ENCODE data around the gene SLC25A38.

Gene SLC25A38

DNA sequence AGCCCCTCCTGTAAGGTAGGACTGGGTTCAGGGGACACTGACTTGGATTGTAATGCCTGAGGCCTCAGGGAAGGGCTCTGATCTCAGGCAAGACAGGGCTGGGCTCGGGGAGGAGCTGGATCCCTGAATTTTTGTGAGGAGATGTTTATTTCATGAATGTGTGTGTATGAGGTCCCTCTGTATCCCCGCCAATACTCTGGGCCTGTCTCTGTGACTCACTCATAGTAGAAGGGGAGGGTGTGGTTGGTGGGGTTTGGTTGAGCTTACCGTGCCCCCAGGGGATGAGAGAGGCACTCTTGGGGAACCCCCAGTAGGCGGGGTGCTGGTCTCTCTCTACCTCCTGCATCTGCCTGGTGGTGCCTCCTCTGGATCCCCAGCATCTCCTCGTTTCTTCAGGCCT is 51.4 kb downstream of the SLC25A38 start:
- DNase-seq (ENCODE audit: low read depth), result no peak

DNA sequence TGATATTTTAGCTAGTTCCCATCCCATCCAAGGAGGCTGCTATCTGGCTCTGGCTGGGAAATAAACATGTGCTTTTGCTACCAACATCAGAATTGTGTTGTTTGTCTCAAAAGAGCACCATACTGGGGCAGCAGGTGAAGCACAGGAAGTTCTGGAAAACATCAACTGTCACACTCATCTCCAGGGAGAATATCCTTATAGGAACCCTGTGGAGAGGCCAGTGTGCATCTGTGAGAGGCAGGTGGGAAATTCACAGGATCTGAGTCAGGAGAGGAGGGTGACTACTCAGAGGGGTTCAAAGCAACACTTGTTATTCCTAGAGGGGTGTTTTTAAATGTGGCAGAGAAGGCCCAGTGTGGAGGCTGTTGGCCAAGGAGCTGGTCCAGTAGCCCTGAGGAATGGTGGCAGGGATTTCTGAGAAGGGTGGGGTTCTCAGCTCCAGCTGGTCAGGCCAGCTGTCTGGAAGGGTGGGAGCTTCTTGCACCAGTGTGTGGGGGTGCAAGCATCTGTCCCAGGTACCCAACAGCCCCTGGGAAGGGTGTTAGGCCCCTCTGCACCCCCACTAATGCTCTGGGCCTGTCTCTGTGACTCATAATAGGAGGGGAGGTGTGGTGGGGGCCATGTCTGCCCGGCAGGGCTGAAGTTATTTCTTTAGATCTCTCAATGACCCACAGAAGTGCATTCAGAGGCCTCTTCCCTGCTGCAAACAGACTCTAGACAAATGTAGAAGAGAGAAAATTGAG is 52.0 kb downstream of the SLC25A38 start:
- DNase-seq (ENCODE audit: low read depth), result no peak

DNA sequence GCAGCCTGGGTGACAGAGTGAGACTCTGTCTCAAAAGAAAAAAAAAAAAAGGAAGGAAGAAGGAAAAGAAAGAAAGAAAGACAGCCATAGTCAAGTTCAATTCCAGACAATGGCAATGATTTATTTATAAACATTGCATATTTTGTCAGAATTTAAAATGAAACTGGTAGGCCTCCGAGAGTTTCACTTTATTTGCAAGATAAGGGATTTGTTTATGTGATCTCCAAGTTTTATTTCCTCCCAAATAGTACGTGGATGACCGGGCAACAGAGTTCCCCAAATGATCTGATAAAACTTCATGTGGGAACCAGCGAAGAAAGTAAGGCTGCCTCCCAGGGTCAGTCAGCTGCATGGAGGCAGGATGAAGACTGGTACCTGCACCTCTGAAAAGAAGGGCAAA is 55.7 kb downstream of the SLC25A38 start:
- DNase-seq (ENCODE audit: low read depth), result no peak

DNA sequence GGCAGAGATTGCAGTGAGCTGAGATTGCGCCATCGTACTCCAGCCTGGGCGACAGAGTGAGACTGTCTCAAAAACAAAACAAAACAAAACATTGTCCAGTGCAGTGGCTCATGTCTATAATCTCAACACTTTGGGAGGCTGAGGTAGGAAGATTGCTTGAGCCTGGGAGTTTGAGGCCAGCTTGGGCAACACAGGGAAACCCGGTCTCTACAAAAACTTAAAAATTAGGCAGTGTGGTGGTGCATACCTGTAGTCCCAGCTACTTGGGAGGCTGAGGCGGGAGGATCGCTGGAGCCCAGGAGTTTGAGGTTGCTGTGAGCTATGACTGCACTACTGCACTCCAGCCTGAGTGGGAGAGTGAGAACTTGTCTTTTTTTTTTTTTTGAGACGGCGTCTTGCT is 57.1 kb downstream of the SLC25A38 start:
- no peak for DNase-seq (ENCODE audit: low read depth)

DNA sequence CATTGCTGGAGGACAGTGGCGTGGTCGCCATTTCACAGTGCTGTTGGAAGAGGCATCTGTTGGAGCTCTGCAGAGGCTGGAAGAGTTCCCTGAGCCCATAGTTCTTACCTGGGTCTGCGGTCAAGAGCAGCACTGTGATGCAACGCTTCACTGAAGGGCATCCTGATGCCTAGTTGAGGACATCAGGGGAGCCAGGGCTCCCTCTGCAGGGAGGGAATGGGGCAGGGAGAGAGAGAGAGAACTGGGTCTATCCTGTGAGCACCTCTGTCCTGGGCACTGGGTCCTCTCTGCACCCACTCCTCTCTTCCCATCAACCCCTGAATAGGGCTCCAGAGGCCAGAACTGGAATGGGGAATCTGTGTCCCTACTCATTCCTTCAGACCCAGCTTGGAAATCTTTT is 60.4 kb downstream of the SLC25A38 start:
- DNase-seq (ENCODE audit: low read depth), result no peak

DNA sequence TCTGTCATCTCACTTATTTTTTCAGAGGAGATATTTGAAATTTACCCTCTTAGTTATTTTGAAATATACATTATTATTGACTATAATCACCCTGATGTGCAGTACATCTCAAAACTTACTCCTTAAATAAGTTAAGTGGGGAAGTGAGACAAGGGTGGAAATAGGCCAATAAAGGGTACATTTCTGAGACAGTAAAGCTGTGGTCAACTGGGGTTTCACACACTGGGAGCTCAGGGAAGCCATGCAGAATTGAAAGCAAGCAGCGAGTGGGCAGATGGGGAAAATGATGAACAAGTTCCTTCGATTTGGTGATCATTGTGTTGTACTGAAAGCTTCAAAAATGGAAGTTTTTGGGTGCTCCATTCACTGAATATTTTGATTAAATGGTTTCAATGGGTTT is 62.8 kb downstream of the SLC25A38 start:
- DNase-seq (ENCODE audit: low read depth), result no peak

DNA sequence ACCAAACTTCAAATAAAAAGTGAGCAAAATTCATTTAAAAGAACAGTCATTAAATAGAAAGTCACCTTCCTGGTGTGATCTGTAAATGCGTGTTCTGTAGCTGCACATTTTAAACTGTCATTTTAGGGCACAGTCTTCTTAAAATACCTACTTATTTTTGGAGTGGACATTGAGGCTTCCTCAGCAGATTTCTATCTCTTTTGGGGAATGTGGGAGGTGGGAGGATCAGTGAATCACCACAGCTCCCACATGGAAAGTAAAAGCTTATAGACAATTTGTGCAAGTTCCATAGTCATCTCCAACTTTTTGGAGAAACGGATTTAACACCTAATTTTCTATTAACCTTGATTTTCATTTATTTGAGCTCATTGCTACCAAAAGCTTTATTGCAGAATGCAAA is 63.3 kb downstream of the SLC25A38 start:
- DNase-seq (ENCODE audit: low read depth), result no peak
